Stimulated activated CD8-positive, alpha-beta memory T cell treated with anti-CD3 and anti-CD28 coated beads, Interleukin-15, amount 100 ng/mL, for 4 hours (primary cell): ENCODE data around the gene GARIN3.

Experiments used
- DNase-seq, 2 donors: peaks; one replicate each; pipeline ENCODE4 v3.0.0-alpha.2; 2020; ENCODE audit warnings: low read depth in 2 of 2

The GARIN3 gene

DNA sequence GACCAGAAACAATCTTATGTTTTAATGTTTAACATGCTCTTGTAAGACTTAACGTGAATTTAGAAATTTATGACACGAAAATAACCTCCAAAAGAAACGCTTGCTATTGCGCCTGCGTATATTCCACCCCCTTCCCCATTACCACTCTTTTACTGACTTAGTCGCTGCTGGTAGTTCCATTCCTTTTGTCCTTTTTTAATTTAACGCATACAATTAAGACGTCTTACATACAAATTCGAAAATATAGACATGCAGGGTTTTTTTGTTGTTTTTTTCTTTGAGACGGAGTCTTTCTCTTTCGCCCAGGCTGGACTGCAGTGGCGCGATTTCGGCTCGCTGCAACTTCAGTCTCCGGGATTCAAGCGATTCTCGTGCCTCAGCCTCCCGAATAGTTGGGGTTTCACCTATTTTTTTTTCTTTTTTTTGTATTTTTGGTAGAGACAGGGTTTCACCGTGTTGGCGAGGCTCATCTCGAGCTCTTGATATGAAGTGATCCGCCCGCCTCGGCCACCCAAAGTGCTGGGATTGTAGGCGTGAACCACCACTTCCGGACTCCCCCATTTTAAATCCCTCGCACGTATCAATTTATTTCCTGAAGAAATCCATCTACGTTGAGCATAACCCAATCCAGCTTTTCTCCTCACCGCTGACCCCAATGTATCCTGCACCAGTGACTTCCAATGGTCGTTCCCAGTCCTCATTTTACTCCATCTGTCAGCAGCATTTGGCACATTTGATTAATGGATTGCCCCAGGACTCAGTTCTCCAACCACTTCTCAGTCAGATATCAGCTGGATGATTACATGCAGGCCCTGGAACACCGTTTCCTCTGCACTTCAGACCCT is 22.7 kb downstream of the GARIN3 start:
- no peak for DNase-seq

DNA sequence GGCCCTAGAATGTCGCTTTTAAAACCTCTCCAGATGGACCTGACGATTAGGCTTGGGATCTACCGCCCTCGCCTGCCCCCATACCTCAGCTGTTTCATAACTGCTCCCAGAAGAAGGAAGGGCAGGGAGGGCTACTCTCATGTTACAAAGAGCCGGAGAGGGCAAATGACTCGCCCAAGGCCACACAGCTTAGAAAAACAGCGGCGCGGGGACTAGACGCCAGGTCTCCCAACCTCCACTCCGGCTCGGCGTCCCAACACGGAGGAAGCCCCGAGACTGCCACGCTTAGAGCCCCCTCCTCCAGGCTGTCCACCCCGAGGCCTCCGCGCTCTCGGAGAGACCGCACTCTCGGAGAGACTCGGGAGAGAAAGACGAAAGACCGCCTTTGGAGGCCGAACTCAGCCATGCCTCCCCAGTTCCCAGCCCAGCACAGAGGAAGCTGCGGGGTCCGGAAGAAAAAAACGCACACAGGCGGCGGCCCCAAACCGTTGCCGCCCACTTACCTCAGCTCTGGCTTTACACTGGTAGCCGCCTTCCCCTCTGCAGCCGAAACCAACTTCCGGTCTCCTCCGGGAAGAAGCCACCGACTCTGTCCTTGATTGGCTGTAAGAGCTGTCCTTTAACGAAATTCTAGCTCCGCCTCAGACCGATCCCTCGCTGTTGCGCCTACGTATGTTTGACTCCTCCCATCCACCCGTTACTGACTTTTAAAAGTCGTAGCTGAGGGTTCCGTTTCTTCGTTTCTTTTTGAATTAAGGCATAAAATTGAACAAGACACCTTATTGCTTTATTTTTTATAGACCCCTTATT is 23.5 kb downstream of the GARIN3 start, which contains the start of gene MED7:
MED7 (minus strand) TSS at position 549 of the 810 bp plus-strand sequence. CDS start 3,434 bp downstream, outside the sequence.
- DNase-seq = peak; percentile 76 to 91

DNA sequence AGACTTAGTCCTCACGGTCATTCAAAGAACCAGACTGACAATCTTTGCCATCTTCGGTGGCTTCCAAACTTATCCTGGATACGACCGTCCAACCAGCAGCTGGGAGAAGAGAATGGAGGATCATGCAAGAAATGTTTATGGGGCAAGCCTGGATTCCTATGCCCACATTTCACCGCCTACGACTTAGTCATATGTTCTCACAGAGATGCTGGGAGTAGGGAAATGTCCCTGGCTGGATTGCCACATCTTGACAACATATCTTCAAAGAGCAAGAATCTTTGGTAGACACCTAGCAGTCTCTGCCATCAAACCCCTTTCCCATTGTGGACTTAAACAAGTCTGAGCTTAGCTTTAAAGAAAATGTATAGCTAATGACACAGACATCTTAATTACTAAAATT is 28.4 kb downstream of the GARIN3 start:
- no peak for DNase-seq

DNA sequence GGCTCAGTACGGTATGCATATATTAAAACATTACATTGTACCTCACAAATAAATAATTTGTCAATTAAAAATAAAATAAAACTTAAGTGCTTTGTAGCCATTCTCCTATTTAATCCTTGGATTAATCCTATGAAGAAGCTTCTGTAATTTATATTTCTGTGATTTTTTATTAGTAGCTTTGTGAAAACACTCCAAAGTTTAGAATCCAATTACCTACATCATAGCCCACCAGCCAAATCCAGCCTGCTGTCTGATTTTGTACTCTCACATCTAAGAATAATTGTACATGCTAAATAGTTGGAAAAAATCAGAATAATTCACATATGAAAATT is 33.8 kb downstream of the GARIN3 start:
- DNase-seq = no peak

DNA sequence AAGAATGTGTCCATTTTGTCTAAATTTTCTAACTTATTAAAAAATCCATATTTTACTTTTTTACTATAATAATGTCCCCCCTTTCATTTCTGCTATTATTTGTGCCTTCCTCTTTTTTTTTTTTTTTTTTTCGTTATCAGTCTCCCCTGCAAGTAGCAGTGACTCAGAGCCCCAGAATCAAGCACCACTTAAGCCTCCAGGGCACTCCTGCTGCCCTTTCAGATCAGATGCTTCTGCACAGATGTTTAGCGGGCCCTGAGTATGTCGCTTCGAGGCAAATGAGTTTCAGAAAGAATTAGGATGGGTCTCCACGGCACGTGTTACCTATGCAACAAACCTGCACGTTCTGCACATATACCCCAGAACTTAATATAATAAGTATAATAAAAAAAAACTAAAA is 35.1 kb downstream of the GARIN3 start:
- no peak for DNase-seq

DNA sequence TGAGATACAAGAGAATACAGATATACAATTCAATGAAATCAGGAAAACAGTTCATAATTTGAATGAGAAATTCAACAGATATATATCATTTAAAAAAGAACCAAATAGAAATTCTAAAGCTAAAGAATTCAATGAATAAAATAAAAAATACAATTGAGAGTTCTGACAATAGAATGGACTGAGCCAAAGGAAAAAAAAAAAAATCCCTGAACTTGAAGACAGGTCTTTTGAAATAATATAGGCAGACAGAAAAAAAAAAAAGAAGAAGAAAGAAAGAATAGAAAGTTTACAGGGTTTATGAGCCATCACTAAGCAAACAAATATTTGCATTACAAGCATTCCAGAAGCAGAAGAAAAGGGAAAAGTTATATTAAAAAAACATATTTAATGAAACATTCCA is 44.4 kb downstream of the GARIN3 start:
- DNase-seq = no peak

DNA sequence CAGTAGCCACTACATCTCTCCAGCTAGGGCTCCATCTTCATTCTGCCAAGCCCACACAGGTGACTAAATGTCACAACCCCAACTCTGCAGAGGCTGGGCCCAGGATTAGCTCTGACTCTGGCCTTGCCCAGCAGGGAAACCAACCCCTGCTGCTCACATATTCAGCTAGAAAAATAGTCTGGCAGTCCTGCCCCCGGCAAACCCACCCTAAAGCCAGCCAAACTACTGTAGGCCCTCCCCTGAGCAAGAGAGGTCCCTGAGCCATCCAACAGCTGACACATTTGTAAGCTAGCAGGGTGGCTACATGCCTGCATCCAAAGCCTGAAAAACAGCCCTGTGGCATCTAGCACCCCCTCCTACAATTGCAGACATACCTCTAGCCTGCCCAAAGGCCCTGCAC is 46.0 kb downstream of the GARIN3 start:
- no peak for DNase-seq

DNA sequence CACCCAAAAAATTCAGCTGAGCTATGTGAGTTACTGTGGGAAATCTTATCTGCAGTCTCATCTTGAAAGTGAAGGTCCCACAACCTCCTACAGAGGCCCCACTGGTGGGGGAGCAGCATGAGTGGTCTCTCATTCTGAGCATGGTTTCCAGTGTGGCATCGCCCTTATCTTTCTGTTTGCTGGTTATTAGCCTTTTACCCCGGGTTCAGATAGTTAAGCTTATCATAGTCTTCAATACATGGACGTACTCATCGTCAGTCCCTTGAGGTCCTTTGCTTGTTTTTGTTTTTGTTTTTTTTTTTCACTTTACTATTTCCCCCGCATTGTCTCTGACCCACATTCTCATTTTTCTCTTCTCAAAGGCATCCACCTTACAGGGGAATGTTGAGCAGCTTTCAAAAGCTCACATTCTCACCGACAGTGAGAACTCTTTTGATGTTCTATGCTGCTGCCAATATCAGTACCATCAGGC is 49.5 kb downstream of the GARIN3 start:
- DNase-seq = no peak

DNA sequence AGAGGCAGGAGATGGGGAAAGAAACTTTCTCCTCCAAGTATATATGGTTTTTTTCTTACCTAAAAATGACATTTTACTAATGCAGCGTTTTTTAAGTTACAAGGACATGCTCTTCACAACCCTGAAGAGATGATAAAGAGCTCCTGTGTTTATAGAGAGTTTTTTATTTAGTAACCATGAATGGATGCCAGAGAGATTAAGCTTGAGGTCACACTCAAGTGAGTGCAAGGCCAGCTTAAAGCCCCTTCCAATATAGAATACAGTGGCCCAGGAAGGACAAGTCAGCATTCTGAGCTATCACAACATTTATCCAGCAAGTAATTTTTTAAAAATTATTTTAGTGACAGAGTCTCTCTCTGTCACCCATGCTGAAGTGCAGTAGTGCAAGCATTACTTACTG is 50.6 kb downstream of the GARIN3 start:
- DNase-seq = no peak

DNA sequence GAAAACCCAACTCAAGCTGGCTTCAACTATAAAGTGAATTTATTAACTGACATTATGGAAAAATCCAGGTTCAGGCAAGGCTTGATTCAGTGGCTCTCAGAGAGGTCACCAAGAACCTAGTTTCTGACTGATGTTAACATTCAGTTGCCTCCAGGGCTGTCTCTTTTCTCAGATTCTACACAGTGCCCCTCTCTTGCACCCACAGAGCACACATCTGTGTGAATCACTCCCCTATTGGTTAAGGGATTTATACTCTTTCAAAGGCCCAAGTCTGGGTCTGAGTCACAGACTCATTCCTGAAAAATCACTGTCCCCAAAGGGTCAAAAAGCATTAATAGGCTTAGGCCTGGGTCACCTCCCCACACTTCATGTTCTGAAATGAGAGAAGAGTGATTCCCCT is 51.1 kb downstream of the GARIN3 start:
- no peak for DNase-seq

DNA sequence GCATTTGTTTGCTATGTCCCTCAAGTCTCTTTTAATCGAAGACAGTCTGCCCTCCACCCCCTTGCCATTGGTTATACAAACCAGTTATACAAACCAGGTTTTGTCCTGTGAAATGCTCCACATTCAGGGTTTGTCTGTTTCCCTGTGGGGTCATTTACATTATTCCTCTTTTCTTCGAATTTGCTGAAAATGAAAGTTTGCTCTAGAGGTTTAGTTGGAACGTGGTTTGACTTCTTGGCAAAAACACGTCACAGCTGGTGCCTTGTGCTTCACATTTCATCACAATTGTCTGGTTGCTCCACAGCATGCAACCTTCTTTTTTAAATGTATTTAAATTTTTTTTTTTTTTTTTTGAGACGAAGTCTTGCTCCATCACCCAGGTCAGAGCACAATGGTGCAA is 53.1 kb downstream of the GARIN3 start:
- DNase-seq = no peak
